Stomach smooth muscle (tissue), 2 donors: Measurements from ENCODE around the gene MPHOSPH6.
"Not testable (repeated sequence)": the region's sequence is repeated elsewhere in the genome, so short reads cannot be mapped to it uniquely, and the experiment has no call there.

Source experiments
- H3K27ac ChIP-seq: one replicate; pipeline ENCODE4 v1.7.0; 2013; ENCODE audit warnings: mild to moderate bottlenecking, low read length, inconsistent platforms
- H3K27me3 ChIP-seq, 2 donors: one replicate each; pipeline ENCODE4 v1.7.0; 2013; ENCODE audit warnings: low read length in 2 of 2; ENCODE audit not compliant: insufficient read depth in 2 of 2, control insufficient read depth in 1 of 2
- H3K36me3 ChIP-seq, 2 donors: one replicate each; pipeline ENCODE4 v1.7.0; 2013; ENCODE audit warnings: low read length in 2 of 2; ENCODE audit not compliant: control insufficient read depth in 2 of 2, insufficient read depth in 2 of 2
- H3K4me1 ChIP-seq: one replicate; pipeline ENCODE4 v1.7.0; 2013; ENCODE audit warnings: low read length; ENCODE audit not compliant: control insufficient read depth, insufficient read depth
- H3K4me3 ChIP-seq, 2 donors: one replicate each; pipeline ENCODE4 v1.7.0; 2013; ENCODE audit warnings: low read length in 2 of 2
- H3K9ac ChIP-seq, 2 donors: one replicate each; pipeline ENCODE4 v1.7.0; 2013; ENCODE audit warnings: low read length in 2 of 2, mild to moderate bottlenecking in 1 of 2
- H3K9me3 ChIP-seq, 2 donors: one replicate each; pipeline ENCODE4 v1.7.0; 2013; ENCODE audit warnings: low read length in 2 of 2; ENCODE audit not compliant: control insufficient read depth in 2 of 2
- donor health status: healthy.
- donor health status: Pancreatic carcinoma.

The MPHOSPH6 gene

GRCh38 chr16:82146957-82147356, 23.1 kb downstream of the MPHOSPH6 start:
- Histone ChIP-seq H3K4me3 (no peak overlapping the region), H3K27me3 (no peaks in the 10 kb centered on the region), H3K27ac (no peak overlapping the region), H3K9ac (no peak overlapping the region), H3K9me3 (no peaks in the 10 kb centered on the region), H3K36me3 (peaks cover 7 to 19% of the 10 kb centered on the region in 2 donors), H3K4me1 (no peaks in the 10 kb centered on the region)

GRCh38 chr16:82146556-82146955, 23.5 kb downstream of the MPHOSPH6 start:
- Histone ChIP-seq H3K27ac (no peak overlapping the region), H3K4me1 (no peaks in the 10 kb centered on the region), H3K4me3 (no peak overlapping the region), H3K27me3 (no peaks in the 10 kb centered on the region), H3K9ac (no peak overlapping the region), H3K36me3 (peaks cover 7 to 19% of the 10 kb centered on the region in 2 donors), H3K9me3 (no peaks in the 10 kb centered on the region)

GRCh38 chr16:82139286-82139571, 30.8 kb downstream of the MPHOSPH6 start:
- not testable (repeated sequence) for H3K27ac ChIP-seq, H3K9me3 ChIP-seq, H3K4me1 ChIP-seq, H3K9ac ChIP-seq, H3K4me3 ChIP-seq, H3K27me3 ChIP-seq, H3K36me3 ChIP-seq

GRCh38 chr16:82138478-82139285, 31.3 kb downstream of the MPHOSPH6 start:
- H3K36me3 ChIP-seq = peaks cover 0 to 2% of the 10 kb centered on the region in 2 donors
- no peak overlapping the region for H3K27ac ChIP-seq
- no peak overlapping the region for H3K4me3 ChIP-seq
- no peaks in the 10 kb centered on the region for H3K27me3 ChIP-seq
- H3K4me1 ChIP-seq = no peaks in the 10 kb centered on the region
- no peaks in the 10 kb centered on the region for H3K9me3 ChIP-seq
- no peak overlapping the region for H3K9ac ChIP-seq

GRCh38 chr16:82137822-82138167, 32.2 kb downstream of the MPHOSPH6 start:
- Histone ChIP-seq H3K4me1 (no peaks in the 10 kb centered on the region), H3K9ac (no peak overlapping the region), H3K27ac (no peak overlapping the region), H3K4me3 (no peak overlapping the region), H3K27me3 (no peaks in the 10 kb centered on the region), H3K9me3 (no peaks in the 10 kb centered on the region), H3K36me3 (peaks cover 0 to 2% of the 10 kb centered on the region in 2 donors)

GRCh38 chr16:82136956-82137821, 32.8 kb downstream of the MPHOSPH6 start:
- Histone ChIP-seq H3K36me3 (peaks cover 0 to 2% of the 10 kb centered on the region in 2 donors), H3K4me3 (no peak overlapping the region), H3K27ac (no peak overlapping the region), H3K27me3 (no peaks in the 10 kb centered on the region), H3K4me1 (no peaks in the 10 kb centered on the region), H3K9ac (no peak overlapping the region), H3K9me3 (no peaks in the 10 kb centered on the region)

GRCh38 chr16:82135844-82136243, 34.2 kb downstream of the MPHOSPH6 start:
- no peak overlapping the region for H3K27ac ChIP-seq
- no peaks in the 10 kb centered on the region for H3K27me3 ChIP-seq
- H3K9me3 ChIP-seq = no peaks in the 10 kb centered on the region
- H3K4me3 ChIP-seq = no peak overlapping the region
- peaks cover 0 to 2% of the 10 kb centered on the region in 2 donors for H3K36me3 ChIP-seq
- H3K4me1 ChIP-seq = no peaks in the 10 kb centered on the region
- no peak overlapping the region for H3K9ac ChIP-seq

- Histone ChIP-seq H3K27ac (no peak overlapping the region), H3K27me3 (no peaks in the 10 kb centered on the region), H3K4me1 (no peaks in the 10 kb centered on the region), H3K9ac (no peak overlapping the region), H3K36me3 (peaks cover 0 to 2% of the 10 kb centered on the region in 2 donors), H3K9me3 (no peaks in the 10 kb centered on the region), H3K4me3 (no peak overlapping the region)
Measured at GRCh38 chr16:82134846-82135245, 35.2 kb downstream of the MPHOSPH6 start.

- no peak overlapping the region for H3K9ac ChIP-seq
- no peak overlapping the region for H3K27ac ChIP-seq
- no peak overlapping the region for H3K4me3 ChIP-seq
- H3K36me3 ChIP-seq = peaks cover 0 to 2% of the 10 kb centered on the region in 2 donors
- no peaks in the 10 kb centered on the region for H3K27me3 ChIP-seq
- H3K4me1 ChIP-seq = no peaks in the 10 kb centered on the region
- no peaks in the 10 kb centered on the region for H3K9me3 ChIP-seq
Measured at GRCh38 chr16:82133798-82134197, 36.2 kb downstream of the MPHOSPH6 start.

- no peak overlapping the region for H3K4me3 ChIP-seq
- H3K9me3 ChIP-seq = no peaks in the 10 kb centered on the region
- no peak overlapping the region for H3K27ac ChIP-seq
- no peaks in the 10 kb centered on the region for H3K27me3 ChIP-seq
- H3K36me3 ChIP-seq = no peaks in the 10 kb centered on the region
- H3K9ac ChIP-seq = no peak overlapping the region
- no peaks in the 10 kb centered on the region for H3K4me1 ChIP-seq
Measured at GRCh38 chr16:82129881-82130280, 40.1 kb downstream of the MPHOSPH6 start.

- no peaks in the 10 kb centered on the region for H3K4me1 ChIP-seq
- no peak overlapping the region for H3K27ac ChIP-seq
- H3K9ac ChIP-seq = no peak overlapping the region
- H3K9me3 ChIP-seq = no peaks in the 10 kb centered on the region
- no peak overlapping the region for H3K4me3 ChIP-seq
- H3K36me3 ChIP-seq = no peaks in the 10 kb centered on the region
- no peaks in the 10 kb centered on the region for H3K27me3 ChIP-seq
Measured at GRCh38 chr16:82124651-82125050, 45.4 kb downstream of the MPHOSPH6 start.
